ENCODE measurements around the gene LINGO3.
A peak's percentile ranks its signal among the peaks of the same experiment; 100 is the strongest.

LINGO3 gene

GRCh38 chr19:2339644-2340310 is 31.8 kb upstream of the LINGO3 start:
- no peak for DNase-seq

- no peak for DNase-seq
Observed at GRCh38 chr19:2338751-2339643, 31.0 kb upstream of the LINGO3 start.

- DNase-seq = no peak
Observed at GRCh38 chr19:2338055-2338615, 30.2 kb upstream of the LINGO3 start.

- DNase-seq = no peak
Observed at GRCh38 chr19:2337329-2337707, 29.4 kb upstream of the LINGO3 start.

- no peak for DNase-seq
Observed at GRCh38 chr19:2336528-2337328, 28.8 kb upstream of the LINGO3 start.

GRCh38 chr19:2335848-2336247 is 27.9 kb upstream of the LINGO3 start:
- no peak for DNase-seq

- no peak for DNase-seq
Observed at GRCh38 chr19:2334986-2335846, 27.3 kb upstream of the LINGO3 start.

GRCh38 chr19:2334426-2334825 is 26.5 kb upstream of the LINGO3 start:
- DNase-seq = no peak

- DNase-seq = no peak
Observed at GRCh38 chr19:2333807-2334211, 25.9 kb upstream of the LINGO3 start.

- no peak for DNase-seq
Observed at GRCh38 chr19:2333027-2333806, 25.3 kb upstream of the LINGO3 start.

- DNase-seq = peak; percentile 65
Observed at GRCh38 chr19:2332341-2333026, 24.5 kb upstream of the LINGO3 start.

- DNase-seq = no peak
Observed at GRCh38 chr19:2331601-2332246, 23.8 kb upstream of the LINGO3 start.

- DNase-seq = no peak
Observed at GRCh38 chr19:2330632-2331284, 22.8 kb upstream of the LINGO3 start.

- no peak for DNase-seq
Observed at GRCh38 chr19:2330255-2330631, 22.3 kb upstream of the LINGO3 start.

- DNase-seq = no peak
Observed at GRCh38 chr19:2329501-2329916, 21.6 kb upstream of the LINGO3 start.

GRCh38 chr19:2329149-2329478 is 21.2 kb upstream of the LINGO3 start:
- DNase-seq = no peak

GRCh38 chr19:2328401-2329148 is 20.6 kb upstream of the LINGO3 start, which contains the start of the genes LSM7 and SPPL2B:
LSM7 (minus strand) TSS chr19:2328586; CDS start chr19:2328566, 20 bp downstream.
SPPL2B (plus strand) TSS chr19:2328684; CDS start chr19:2328710, 26 bp downstream.
- peak; percentile 93 for DNase-seq

GRCh38 chr19:2327773-2328400 is 19.9 kb upstream of the LINGO3 start:
- peak; percentile 61 for DNase-seq

Measured in CD4-positive, alpha-beta T cell treated with Interleukin-17A for 4 hours (primary cell).